H9 (cell line): ENCODE measurements around the gene TRMT61B. TPM values are rescaled to one million over a fixed set of nuclear protein-coding genes. Genes with fewer than 3 reads are reported as not detected.

Source experiments
- DNase-seq: peaks from one replicate; pipeline ENCODE4 v3.0.0-alpha.2; 2017
- H2AFZ ChIP-seq: one replicate; pipeline ENCODE4 v1.6.1; 2013; ENCODE audit warnings: mild to moderate bottlenecking, low read length, control low read depth, moderate library complexity
- H2AK5ac ChIP-seq: 2 replicates; pipeline ENCODE4 v1.6.1; 2013; ENCODE audit warnings: low read length, control low read depth, mixed read lengths; ENCODE audit not compliant: insufficient read length
- H2BK120ac ChIP-seq: one replicate; pipeline ENCODE4 v1.6.1; 2013; ENCODE audit warnings: low read depth, mild to moderate bottlenecking, low read length, control low read depth, inconsistent platforms; ENCODE audit not compliant: poor library complexity, severe bottlenecking
- H2BK12ac ChIP-seq: 2 replicates; pipeline ENCODE4 v1.6.1; 2013; ENCODE audit warnings: low read length, control low read depth, mixed read lengths, low read depth; ENCODE audit not compliant: insufficient read length
- H2BK15ac ChIP-seq: 2 replicates; pipeline ENCODE4 v1.6.1; 2013; ENCODE audit warnings: low read depth, low read length, control low read depth
- H2BK20ac ChIP-seq: one replicate; pipeline ENCODE4 v1.6.1; 2013; ENCODE audit warnings: low read depth, mild to moderate bottlenecking, low read length, control low read depth, inconsistent platforms; ENCODE audit not compliant: poor library complexity, severe bottlenecking
- H2BK5ac ChIP-seq: 2 replicates; pipeline ENCODE4 v1.6.1; 2013; ENCODE audit warnings: low read length, control low read depth, mixed read lengths; ENCODE audit not compliant: insufficient read length
- H3K14ac ChIP-seq: 2 replicates; pipeline ENCODE4 v1.6.1; 2013; ENCODE audit warnings: low read length, control low read depth; ENCODE audit not compliant: insufficient read depth
- H3K18ac ChIP-seq: 2 replicates; pipeline ENCODE4 v1.6.1; 2013; ENCODE audit warnings: low read depth, mild to moderate bottlenecking, mixed read lengths, low read length, control low read depth; ENCODE audit not compliant: insufficient read length
- H3K23ac ChIP-seq: 2 replicates; pipeline ENCODE4 v1.6.1; 2013; ENCODE audit warnings: low read length, control low read depth, mixed read lengths, low read depth; ENCODE audit not compliant: insufficient read length
- H3K23me2 ChIP-seq: 2 replicates; pipeline ENCODE4 v1.6.1; 2013; ENCODE audit warnings: low read depth, mild to moderate bottlenecking, mixed read lengths, low read length, control low read depth; ENCODE audit not compliant: insufficient read length, poor library complexity, severe bottlenecking
- H3K27ac ChIP-seq: 2 replicates; pipeline ENCODE4 v1.5.1; 2013; ENCODE audit warnings: low read length, control low read depth, mixed read lengths, low read depth; ENCODE audit not compliant: insufficient read length
- H3K27me3 ChIP-seq: 2 replicates; pipeline ENCODE4 v1.6.1; 2013; ENCODE audit warnings: low read length, control low read depth, inconsistent platforms; ENCODE audit not compliant: insufficient read depth
- H3K4ac ChIP-seq: 2 replicates; pipeline ENCODE4 v1.6.1; 2013; ENCODE audit warnings: low read depth, mild to moderate bottlenecking, control low read depth, inconsistent platforms, low read length, moderate library complexity
- H3K4me1 ChIP-seq: 2 replicates; pipeline ENCODE4 v1.6.1; 2013; ENCODE audit warnings: low read length, control low read depth, inconsistent platforms; ENCODE audit not compliant: insufficient read depth
- H3K4me2 ChIP-seq: 2 replicates; pipeline ENCODE4 v1.6.1; 2013; ENCODE audit warnings: low read length, control low read depth, mixed read lengths; ENCODE audit not compliant: insufficient read length, insufficient read depth
- H3K56ac ChIP-seq: 2 replicates; pipeline ENCODE4 v1.6.1; 2013; ENCODE audit warnings: low read depth, mild to moderate bottlenecking, mixed read lengths, low read length, control low read depth; ENCODE audit not compliant: insufficient read length
- H3K79me1 ChIP-seq: 2 replicates; pipeline ENCODE4 v1.6.1; 2013; ENCODE audit warnings: low read depth, mild to moderate bottlenecking, moderate library complexity, low read length, control low read depth, inconsistent platforms; ENCODE audit not compliant: insufficient read depth, poor library complexity, severe bottlenecking
- H3K79me2 ChIP-seq: 2 replicates; pipeline ENCODE4 v1.6.1; 2013; ENCODE audit warnings: low read length, control low read depth, inconsistent platforms; ENCODE audit not compliant: insufficient read depth
- H3K9ac ChIP-seq: 2 replicates; pipeline ENCODE4 v1.6.1; 2013; ENCODE audit warnings: low read length, control low read depth, mixed read lengths; ENCODE audit not compliant: insufficient read length; ENCODE audit errors: extremely low read depth
- H3K9me3 ChIP-seq: one replicate; pipeline ENCODE4 v1.6.1; 2013; ENCODE audit warnings: low read depth, low read length, inconsistent platforms; ENCODE audit not compliant: control insufficient read depth
- H3T11ph ChIP-seq: one replicate; pipeline ENCODE4 v1.6.1; 2013; ENCODE audit warnings: mild to moderate bottlenecking, low read length, control low read depth, inconsistent platforms
- H4K20me1 ChIP-seq: one replicate; pipeline ENCODE4 v1.6.1; 2013; ENCODE audit not compliant: control insufficient read depth, insufficient read length, insufficient read depth
- H4K5ac ChIP-seq: 2 replicates; pipeline ENCODE4 v1.6.1; 2013; ENCODE audit warnings: low read depth, mild to moderate bottlenecking, mixed read lengths, low read length, control low read depth; ENCODE audit not compliant: insufficient read length
- H4K8ac ChIP-seq: replicated peaks from 2 replicates; pipeline ENCODE4 v1.6.1; 2013; ENCODE audit warnings: low read length, control low read depth, mixed read lengths, low read depth; ENCODE audit not compliant: insufficient read length
- H4K91ac ChIP-seq: 2 replicates; pipeline ENCODE4 v1.6.1; 2013; ENCODE audit warnings: low read depth, mild to moderate bottlenecking, moderate library complexity, mixed read lengths, low read length, control low read depth; ENCODE audit not compliant: insufficient read length
- H3K27ac Mint-ChIP-seq, 3 experiments: 2 replicates in 2 of 3; 3 replicates in 1 of 3; pipeline ENCODE4 v1.8.0; 2020 to 2021; ENCODE audit warnings: mixed read lengths in 3 of 3, mild to moderate bottlenecking in 1 of 3, moderate library complexity in 1 of 3
- H3K27me3 Mint-ChIP-seq: 2 replicates; pipeline ENCODE4 v1.8.0; 2021; ENCODE audit warnings: low read depth, mild to moderate bottlenecking, moderate library complexity, mixed read lengths
- H3K36me3 Mint-ChIP-seq, 3 experiments: 2 replicates in 2 of 3; 3 replicates in 1 of 3; pipeline ENCODE4 v1.8.0; 2020 to 2021; ENCODE audit warnings: low read depth in 3 of 3, mixed read lengths in 3 of 3; ENCODE audit not compliant: insufficient read depth in 1 of 3
- H3K4me1 Mint-ChIP-seq, 2 experiments: 2 replicates each; pipeline ENCODE4 v1.8.0; 2020; ENCODE audit warnings: mixed read lengths in 2 of 2
- H3K4me3 Mint-ChIP-seq, 2 experiments: 2 replicates in 1 of 2; 3 replicates in 1 of 2; pipeline ENCODE4 v1.8.0; 2020 to 2021; ENCODE audit warnings: mild to moderate bottlenecking in 2 of 2, mixed read lengths in 2 of 2, moderate library complexity in 1 of 2
- H3K9me3 Mint-ChIP-seq, 2 experiments: 2 replicates in 1 of 2; 3 replicates in 1 of 2; pipeline ENCODE4 v1.8.0; 2020; ENCODE audit warnings: mild to moderate bottlenecking in 2 of 2, mixed read lengths in 2 of 2, moderate library complexity in 1 of 2
- CTCF ChIP-seq: fragments of 200-600 bp; sonication (generic); conservative IDR thresholded peaks from 3 replicates; pipeline ENCODE4 v1.8.0; 2021; ENCODE audit warnings: antibody characterized with exemption, mild to moderate bottlenecking
- WGBS: extraction: QIAGEN DNeasy Blood & Tissue Kit; methylation state at CpG from one replicate; pipeline ENCODE4 v1.1.7; 2013; ENCODE audit warnings: missing lambda C conversion rate, low lambda C conversion rate, mixed read lengths; ENCODE audit not compliant: insufficient read length; ENCODE audit errors: extremely low coverage; 5-methylcytosine and 5-hydroxymethylcytosine counted together
- total RNA-seq: library from RNA; stranded (reverse); gene quantifications from 2 replicates; pipeline ENCODE4 v1.2.1, GENCODE V29; 2021

The TRMT61B gene
- total RNA-seq, 1 experiment from 2014 or later: 20.7 TPM

GRCh38 chr2:28901202-28901601 lies 31.1 kb upstream of the TRMT61B start:
- Histone ChIP-seq H3K4ac (no peak overlapping the region), H3K79me1 (no peaks in the 10 kb centered on the region), H2BK15ac (no peak overlapping the region), H3K4me1 (peaks cover 2% of the 10 kb centered on the region; the same call in 1 of the 2 replicates), H4K20me1 (no peaks in the 10 kb centered on the region), H4K5ac (no peak overlapping the region), H2BK5ac (no peak overlapping the region), H3K23ac (no peak overlapping the region), H3K9ac (no peak overlapping the region), H3K27me3 (no peaks in the 10 kb centered on the region), H2AFZ (no peak overlapping the region), H3K14ac (no peak overlapping the region), H3T11ph (no peak overlapping the region), H4K8ac (no peak overlapping the region), H3K4me2 (no peak overlapping the region), H3K18ac (no peak overlapping the region), H3K27ac (no peak overlapping the region), H4K91ac (no peak overlapping the region), H2BK20ac (no peak overlapping the region), H3K56ac (no peak overlapping the region), H2BK12ac (no peak overlapping the region), H3K9me3 (no peaks in the 10 kb centered on the region), H3K23me2 (no peaks in the 10 kb centered on the region), H3K79me2 (peaks cover 78% of the 10 kb centered on the region), H2AK5ac (no peak overlapping the region), H2BK120ac (no peak overlapping the region)
- no peak overlapping the region for H3K4me3 Mint-ChIP-seq
- H3K9me3 Mint-ChIP-seq: no peaks in the 10 kb centered on the region
- DNase-seq: no peak
- no peak for TF ChIP-seq CTCF
- peak overlapping the region in 1 of 3 experiments; percentile 60; a peak in 1 of 7 replicates for H3K27ac Mint-ChIP-seq
- no CpG with 5 or more reads among the region's 2 CpGs for WGBS
- no peaks in the 10 kb centered on the region for H3K27me3 Mint-ChIP-seq
- peaks cover 25 to 32% of the 10 kb centered on the region in 2 experiments for H3K4me1 Mint-ChIP-seq
- peaks cover 34 to 43% (median 36%) of the 10 kb centered on the region in 3 experiments; a peak in 6 of 7 replicates for H3K36me3 Mint-ChIP-seq
